ENCODE measurements around the gene MALSU1. TPM values are rescaled to one million over a fixed set of nuclear protein-coding genes. Genes with fewer than 3 reads are reported as not detected.

The MALSU1 gene
- total and polyA plus RNA-seq, 2 of the 13 experiments (the other 11 are each of a cell fraction or from before 2014, with no cell fraction given) = 72.0 to 141 TPM

DNA sequence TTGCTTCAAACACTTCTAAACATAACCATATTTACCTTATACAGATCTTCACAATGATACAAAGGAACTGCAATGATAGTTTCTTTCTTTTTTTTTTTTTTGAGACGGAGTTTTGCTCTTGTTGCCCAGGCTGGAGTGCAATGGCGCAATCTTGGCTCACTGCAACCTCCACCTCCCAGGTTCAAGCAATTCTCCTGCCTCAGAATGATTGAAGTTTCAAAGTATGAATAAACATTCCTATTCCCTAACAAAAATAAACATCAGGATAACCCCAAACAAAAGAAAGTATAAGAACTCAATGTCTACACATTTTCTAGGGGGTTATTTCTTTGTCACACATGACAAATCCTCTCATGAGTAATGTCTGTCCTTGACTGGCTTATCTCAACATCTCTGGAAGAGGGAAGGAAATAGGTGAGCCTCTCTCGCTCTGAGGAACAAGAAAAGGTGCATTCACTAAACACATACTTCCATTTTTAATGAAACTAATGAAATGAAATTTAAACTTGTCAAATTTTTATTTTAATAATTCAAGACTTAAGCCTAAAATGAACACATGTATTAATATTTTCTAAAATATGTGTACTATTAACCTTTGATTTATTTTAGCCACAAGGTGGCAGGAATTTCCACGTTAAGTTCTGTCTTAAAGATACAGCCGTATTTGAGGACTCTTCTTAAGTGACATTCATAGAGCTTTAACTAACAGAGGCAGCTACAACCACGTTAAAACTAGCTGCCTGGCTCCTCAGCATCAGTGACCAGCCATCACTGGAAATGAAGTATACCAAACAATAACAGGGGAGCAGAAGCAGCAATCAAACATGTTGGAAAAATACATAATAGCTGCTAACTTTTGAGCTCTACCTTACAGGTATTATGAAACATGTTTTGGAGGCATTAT is 58.3 kb downstream of the MALSU1 start (continued):
- TF ChIP-seq, protein P1, sequence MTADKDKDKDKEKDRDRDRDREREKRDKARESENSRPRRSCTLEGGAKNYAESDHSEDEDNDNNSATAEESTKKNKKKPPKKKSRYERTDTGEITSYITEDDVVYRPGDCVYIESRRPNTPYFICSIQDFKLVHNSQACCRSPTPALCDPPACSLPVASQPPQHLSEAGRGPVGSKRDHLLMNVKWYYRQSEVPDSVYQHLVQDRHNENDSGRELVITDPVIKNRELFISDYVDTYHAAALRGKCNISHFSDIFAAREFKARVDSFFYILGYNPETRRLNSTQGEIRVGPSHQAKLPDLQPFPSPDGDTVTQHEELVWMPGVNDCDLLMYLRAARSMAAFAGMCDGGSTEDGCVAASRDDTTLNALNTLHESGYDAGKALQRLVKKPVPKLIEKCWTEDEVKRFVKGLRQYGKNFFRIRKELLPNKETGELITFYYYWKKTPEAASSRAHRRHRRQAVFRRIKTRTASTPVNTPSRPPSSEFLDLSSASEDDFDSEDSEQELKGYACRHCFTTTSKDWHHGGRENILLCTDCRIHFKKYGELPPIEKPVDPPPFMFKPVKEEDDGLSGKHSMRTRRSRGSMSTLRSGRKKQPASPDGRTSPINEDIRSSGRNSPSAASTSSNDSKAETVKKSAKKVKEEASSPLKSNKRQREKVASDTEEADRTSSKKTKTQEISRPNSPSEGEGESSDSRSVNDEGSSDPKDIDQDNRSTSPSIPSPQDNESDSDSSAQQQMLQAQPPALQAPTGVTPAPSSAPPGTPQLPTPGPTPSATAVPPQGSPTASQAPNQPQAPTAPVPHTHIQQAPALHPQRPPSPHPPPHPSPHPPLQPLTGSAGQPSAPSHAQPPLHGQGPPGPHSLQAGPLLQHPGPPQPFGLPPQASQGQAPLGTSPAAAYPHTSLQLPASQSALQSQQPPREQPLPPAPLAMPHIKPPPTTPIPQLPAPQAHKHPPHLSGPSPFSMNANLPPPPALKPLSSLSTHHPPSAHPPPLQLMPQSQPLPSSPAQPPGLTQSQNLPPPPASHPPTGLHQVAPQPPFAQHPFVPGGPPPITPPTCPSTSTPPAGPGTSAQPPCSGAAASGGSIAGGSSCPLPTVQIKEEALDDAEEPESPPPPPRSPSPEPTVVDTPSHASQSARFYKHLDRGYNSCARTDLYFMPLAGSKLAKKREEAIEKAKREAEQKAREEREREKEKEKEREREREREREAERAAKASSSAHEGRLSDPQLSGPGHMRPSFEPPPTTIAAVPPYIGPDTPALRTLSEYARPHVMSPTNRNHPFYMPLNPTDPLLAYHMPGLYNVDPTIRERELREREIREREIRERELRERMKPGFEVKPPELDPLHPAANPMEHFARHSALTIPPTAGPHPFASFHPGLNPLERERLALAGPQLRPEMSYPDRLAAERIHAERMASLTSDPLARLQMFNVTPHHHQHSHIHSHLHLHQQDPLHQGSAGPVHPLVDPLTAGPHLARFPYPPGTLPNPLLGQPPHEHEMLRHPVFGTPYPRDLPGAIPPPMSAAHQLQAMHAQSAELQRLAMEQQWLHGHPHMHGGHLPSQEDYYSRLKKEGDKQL (CRISPR knock-in tag; IDR thresholded peaks at IDR 0.05; ENCODE audit: low read depth) = no peak; the same call in 1 of the 2 replicates
- TF ChIP-seq, protein P2, sequence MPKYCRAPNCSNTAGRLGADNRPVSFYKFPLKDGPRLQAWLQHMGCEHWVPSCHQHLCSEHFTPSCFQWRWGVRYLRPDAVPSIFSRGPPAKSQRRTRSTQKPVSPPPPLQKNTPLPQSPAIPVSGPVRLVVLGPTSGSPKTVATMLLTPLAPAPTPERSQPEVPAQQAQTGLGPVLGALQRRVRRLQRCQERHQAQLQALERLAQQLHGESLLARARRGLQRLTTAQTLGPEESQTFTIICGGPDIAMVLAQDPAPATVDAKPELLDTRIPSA (CRISPR knock-in tag; IDR thresholded peaks at IDR 0.05; ENCODE audit: borderline replicate concordance) = no peak
- TF ChIP-seq ZNF451 (CRISPR knock-in tag; IDR thresholded peaks at IDR 0.05) (no peak), RBM22 (optimal IDR thresholded peaks at IDR 0.05; ENCODE audit: low read length) (no peak), ZNF570 (CRISPR knock-in tag; IDR thresholded peaks at IDR 0.05; ENCODE audit: borderline replicate concordance) (no peak), ZNF17 (CRISPR knock-in tag; IDR thresholded peaks at IDR 0.05) (no peak), FOXJ3 (CRISPR knock-in tag; IDR thresholded peaks at IDR 0.05; ENCODE audit: borderline replicate concordance) (peak; percentile 85; the same call in 1 of the 2 replicates), ZNF180 (CRISPR knock-in tag; IDR thresholded peaks at IDR 0.05; ENCODE audit: borderline replicate concordance, low read depth) (no peak), MAZ (IDR thresholded peaks at IDR 0.05; ENCODE audit: borderline replicate concordance, low read depth, low read length) (no peak), MAZ (CRISPR knock-in tag; IDR thresholded peaks at IDR 0.05; ENCODE audit: low read depth) (no peak), U2AF2 (IDR thresholded peaks at IDR 0.05; ENCODE audit: low read depth, low read length) (no peak)
- TF ChIP-seq, protein P3, sequence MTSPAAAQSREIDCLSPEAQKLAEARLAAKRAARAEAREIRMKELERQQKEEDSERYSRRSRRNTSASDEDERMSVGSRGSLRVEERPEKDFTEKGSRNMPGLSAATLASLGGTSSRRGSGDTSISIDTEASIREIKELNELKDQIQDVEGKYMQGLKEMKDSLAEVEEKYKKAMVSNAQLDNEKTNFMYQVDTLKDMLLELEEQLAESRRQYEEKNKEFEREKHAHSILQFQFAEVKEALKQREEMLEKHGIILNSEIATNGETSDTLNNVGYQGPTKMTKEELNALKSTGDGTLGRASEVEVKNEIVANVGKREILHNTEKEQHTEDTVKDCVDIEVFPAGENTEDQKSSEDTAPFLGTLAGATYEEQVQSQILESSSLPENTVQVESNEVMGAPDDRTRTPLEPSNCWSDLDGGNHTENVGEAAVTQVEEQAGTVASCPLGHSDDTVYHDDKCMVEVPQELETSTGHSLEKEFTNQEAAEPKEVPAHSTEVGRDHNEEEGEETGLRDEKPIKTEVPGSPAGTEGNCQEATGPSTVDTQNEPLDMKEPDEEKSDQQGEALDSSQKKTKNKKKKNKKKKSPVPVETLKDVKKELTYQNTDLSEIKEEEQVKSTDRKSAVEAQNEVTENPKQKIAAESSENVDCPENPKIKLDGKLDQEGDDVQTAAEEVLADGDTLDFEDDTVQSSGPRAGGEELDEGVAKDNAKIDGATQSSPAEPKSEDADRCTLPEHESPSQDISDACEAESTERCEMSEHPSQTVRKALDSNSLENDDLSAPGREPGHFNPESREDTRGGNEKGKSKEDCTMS (CRISPR knock-in tag; conservative IDR thresholded peaks at IDR 0.05) = no peak
- TF ChIP-seq, protein P4, sequence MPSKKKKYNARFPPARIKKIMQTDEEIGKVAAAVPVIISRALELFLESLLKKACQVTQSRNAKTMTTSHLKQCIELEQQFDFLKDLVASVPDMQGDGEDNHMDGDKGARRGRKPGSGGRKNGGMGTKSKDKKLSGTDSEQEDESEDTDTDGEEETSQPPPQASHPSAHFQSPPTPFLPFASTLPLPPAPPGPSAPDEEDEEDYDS (CRISPR knock-in tag; IDR thresholded peaks at IDR 0.05) = no peak
- TF ChIP-seq, protein P5, sequence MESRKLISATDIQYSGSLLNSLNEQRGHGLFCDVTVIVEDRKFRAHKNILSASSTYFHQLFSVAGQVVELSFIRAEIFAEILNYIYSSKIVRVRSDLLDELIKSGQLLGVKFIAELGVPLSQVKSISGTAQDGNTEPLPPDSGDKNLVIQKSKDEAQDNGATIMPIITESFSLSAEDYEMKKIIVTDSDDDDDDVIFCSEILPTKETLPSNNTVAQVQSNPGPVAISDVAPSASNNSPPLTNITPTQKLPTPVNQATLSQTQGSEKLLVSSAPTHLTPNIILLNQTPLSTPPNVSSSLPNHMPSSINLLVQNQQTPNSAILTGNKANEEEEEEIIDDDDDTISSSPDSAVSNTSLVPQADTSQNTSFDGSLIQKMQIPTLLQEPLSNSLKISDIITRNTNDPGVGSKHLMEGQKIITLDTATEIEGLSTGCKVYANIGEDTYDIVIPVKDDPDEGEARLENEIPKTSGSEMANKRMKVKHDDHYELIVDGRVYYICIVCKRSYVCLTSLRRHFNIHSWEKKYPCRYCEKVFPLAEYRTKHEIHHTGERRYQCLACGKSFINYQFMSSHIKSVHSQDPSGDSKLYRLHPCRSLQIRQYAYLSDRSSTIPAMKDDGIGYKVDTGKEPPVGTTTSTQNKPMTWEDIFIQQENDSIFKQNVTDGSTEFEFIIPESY (CRISPR knock-in tag; IDR thresholded peaks at IDR 0.05) = no peak
